DMS 273 treated with DMSO at 0.1 percent for 48 hours (cell line): Measurements from ENCODE around the gene KCNK15.
A peak's percentile ranks its signal among the peaks of the same experiment; 100 is the strongest.

Experiments
- DNase-seq: peaks from one replicate; lab custom pipeline; 2025; lab: John Stamatoyannopoulos, UW

The KCNK15 gene

DNA sequence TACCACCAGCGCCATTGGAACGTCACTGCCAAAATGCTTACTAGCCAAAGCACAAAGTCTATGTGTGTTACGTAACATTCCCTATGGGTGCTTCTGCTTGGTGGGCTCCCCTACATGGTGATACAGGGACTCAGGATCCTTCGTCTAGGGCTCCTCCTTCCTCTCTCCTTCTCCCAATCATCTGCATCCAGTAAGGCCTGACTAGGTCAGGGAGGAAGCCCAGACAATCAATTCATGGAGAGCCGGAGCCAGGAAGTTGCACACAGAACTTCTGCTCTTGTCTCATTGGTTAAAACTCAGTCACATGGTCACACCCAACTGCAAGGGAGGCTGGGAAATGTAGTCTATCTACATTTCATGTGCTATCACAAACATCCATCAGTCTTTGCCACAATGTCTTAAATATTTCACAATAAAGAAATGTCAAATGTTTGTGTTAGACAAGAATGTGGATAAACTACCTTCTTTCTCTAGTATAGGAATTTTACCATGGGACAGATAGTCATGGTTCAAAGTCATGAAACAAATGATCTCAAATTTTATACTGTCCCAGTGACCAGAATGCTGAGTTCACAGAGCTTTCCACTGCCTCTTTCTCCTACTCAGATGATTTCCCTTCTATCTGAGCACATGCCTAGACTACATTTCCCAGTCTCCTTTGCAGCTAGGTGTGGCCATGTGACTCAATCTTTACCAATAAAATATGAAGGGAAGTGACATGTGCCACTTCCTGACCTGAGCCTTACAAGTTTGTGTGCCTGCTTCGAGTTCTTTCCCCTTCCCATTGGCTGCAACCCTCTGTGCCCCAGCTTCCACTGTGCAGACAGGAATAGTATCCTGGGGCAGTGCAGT lies 9.3 kb upstream of the KCNK15 start:
- DNase-seq = peak; percentile 60

DNA sequence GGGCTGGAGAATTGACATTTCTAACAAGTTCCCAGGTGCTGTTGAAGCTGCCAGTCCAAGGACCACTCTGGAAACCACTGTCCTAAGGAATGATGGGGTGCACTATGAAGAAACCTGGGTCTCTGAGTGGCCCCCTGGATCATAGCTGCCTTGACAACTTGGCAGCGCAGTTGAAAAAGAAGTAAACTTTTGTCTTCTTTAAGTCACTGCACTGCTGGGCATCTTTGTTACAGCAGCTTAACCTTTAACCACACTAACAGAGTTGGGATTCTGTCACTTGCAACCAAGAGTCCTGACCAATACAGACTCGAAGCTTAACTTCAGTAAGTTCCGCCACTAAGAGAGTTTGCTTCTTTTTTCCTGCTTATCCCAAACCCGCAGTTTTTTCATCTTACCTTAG lies 8.5 kb upstream of the KCNK15 start:
- DNase-seq = no peak

DNA sequence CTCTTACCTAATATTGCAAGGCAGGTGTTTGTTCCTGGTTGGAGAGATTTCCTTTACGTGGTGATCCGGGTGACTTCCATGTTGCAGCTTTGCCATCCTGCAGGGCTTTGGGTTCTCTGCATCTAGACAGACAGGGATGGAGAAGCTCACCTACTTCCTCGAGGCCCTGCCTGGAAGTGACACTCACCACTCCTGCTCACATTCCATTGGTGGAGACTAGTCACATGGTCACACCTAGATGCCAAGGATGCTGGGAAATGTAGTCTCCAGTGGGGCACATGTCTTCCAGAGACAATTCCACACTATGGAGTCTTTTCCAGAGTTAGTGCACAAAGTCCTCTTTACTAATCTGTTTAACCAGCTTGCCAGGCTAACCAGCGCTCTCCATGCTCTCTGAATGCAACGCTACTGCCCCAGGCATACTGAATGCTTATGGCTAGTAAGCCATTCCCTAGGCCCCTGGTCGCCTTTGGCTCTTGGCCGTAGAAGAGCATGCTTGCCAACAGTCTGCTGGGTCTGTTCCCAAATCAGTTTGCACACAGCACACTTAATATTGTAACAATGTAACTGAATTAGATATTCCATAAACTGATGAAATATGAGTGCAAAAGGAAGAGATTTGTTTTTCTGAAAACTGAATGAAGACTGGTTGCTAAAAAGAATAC lies 6.7 kb upstream of the KCNK15 start:
- peak; percentile 82 for DNase-seq

DNA sequence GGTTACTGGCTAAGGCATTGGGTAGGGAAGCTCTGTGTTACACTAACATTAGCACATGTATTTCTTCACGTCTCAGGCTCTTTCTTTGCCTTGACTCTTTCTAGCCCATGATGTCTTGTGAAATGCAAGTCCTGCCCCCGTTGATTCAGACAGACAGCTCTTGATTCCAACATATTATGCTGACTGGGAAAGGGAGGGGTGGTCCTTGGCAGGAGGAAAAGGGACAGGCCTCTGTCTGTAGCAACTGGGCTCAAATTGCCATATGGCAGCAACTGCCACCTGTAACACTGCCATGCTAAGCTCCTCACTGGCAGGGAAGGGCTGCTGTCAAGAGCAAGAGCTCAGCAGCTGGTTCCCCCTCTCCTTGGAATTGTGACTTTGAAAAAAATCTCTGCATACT lies 5.7 kb upstream of the KCNK15 start:
- DNase-seq = peak; percentile 77

DNA sequence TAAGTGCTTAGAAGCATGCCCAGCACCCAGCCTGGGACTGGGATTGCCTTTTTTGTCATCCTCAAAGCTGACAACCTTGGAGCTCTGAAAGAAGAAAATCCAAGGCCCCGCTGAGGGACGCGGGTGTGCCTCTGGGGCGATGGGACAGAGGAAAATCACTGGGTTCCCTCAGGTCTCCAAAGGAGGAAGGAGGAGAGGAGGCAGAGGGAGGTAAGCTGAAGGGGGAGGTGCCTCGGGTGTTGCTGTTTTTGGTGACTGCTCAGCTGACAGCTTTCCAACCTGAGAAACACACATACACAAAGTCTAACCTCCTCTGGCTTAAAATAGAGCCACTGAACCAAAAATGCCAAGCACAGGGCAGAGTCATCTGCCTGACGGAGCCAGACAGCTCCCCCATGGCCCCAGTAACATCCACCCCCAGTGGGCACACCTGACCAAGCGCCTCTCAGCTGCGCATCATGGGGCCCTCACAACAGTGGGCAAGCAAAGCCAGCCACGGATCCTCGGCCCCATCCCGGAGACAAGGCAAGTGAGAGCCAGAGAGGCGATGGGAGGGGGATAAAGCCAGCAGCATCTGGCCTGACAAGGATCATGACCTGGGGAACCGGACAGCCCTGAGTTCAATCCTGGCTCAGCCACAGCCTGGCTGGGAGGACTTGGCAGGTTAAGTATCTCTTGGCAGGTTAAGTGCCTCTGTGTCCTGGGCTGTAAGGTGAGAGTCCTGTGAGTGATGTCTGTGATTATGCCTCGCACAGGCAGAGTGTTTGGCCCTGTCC lies 3.2 kb upstream of the KCNK15 start:
- no peak for DNase-seq

DNA sequence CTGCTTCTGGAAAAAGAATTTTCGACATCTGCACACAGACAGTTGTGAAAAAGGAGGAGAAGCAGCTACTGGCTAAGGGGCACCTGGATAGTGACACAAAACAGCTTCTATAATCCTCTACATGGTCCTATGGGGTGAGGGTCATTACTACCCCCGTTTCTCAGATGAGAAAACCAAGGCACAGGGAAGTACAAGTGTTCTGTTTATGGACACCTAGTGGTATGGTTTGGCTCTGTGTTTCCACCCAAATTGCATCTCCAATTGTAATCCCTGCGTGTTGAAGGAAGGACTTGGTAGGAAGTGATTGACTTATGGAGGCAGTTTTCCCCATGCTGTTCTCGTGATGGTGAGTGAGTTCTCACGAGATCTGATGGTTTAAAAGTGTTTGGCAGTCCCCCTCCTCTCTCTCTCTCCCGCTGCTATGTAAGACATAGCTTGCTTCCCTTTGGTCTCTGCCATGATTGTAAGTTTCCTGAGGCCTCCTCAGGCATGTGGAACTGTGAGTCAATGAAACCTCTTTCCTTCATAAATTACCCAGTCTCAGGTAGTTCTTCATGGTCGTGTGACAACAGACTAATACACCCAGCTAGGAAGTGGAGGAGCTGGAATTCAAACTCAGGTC lies 2.5 kb upstream of the KCNK15 start:
- no peak for DNase-seq

DNA sequence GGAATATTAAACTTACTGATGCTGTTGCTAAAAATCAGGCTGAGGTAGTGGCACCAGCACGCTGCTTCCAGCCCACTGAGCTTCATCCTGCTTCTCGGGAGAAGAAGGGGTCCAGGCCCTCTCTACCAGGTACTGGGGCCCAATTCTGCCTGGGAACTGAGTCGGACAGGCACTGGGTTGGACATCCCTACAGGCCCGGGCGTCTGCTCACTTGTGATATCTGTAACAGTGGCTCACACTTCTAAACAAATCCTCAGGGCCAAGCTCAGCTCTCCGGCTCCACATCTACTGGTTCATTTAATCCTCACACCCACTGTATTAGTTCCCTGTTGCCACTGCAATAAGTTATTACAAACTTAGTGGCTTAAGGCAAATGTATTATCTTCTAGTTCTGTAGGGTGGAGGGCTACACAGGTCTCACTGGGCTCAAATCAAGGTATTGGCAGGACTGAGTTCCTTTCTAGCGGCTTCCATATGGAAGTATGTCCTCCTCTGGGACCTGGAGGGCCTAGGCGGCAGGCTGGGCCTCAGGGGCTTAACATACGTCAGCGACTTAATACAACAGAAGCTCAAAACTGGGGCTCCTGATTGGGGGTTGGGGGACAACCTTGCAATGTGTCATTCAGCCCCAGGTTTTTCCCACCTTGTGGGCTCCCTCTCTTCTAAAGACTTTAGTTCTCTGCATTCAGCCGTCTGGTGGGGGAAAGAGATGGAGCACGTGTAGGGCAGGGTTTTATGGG lies 1.6 kb upstream of the KCNK15 start:
- no peak for DNase-seq

DNA sequence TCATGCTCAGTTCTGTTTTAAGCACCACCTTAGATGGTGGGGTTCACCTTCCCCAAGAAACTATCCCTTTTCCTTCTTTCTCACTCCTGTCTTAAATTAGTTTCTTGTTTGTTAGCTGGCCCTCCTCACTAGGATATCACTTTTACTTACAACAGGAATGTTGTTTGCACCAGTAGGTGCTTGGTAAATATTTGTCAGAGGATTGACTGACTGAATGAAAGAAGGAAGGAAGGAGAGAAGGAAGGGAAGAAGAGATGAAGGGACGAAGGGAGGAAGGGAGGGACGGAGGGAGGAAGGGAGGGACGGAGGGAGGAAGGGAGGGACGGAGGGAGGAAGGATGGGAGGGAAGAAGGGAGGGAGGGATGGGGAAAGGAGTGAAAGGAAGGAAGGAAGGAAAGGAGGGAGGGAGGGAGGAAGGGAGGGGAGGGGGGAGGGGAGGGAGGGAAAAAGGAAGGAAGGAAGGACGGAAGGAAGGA lies 505 bp upstream of the KCNK15 start:
- DNase-seq = no peak

DNA sequence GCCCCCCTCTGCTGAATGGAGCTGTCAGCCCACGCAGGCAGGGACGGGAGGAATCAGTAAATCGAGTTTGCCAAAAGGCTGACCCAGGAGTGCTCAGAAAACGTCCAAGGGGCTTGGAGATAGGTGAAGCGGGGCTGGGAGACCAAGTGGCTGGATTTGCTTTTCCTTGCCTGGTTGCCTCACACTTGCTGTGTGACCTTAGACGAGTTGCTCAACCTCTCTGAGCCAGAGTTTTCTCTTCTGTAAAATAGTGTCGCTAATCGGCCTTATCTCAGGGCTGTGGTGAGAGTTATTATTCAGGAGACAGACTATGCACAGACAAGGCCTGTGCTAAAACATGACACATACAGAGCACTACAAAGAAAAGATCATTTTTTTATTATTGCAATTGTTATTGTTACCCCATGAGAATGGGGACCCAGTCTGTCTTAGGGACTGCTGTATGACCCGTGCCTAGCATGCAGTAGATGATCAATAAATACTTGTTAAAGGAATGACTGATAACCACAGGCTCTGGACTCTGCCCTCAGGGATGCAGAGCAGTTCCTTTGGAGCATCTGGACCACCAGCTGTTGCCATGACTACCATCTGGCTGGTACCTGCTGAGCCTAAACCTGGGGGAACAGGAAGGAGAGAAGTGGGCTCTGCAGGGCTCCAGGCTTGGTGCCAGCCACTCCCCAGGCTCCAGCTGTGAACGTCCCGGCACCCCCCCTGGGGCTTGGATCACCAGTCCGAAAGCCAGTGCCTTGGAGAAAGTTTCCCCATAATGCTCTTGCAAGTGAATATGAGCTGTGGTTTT lies 901 bp downstream of the KCNK15 start:
- DNase-seq = no peak

DNA sequence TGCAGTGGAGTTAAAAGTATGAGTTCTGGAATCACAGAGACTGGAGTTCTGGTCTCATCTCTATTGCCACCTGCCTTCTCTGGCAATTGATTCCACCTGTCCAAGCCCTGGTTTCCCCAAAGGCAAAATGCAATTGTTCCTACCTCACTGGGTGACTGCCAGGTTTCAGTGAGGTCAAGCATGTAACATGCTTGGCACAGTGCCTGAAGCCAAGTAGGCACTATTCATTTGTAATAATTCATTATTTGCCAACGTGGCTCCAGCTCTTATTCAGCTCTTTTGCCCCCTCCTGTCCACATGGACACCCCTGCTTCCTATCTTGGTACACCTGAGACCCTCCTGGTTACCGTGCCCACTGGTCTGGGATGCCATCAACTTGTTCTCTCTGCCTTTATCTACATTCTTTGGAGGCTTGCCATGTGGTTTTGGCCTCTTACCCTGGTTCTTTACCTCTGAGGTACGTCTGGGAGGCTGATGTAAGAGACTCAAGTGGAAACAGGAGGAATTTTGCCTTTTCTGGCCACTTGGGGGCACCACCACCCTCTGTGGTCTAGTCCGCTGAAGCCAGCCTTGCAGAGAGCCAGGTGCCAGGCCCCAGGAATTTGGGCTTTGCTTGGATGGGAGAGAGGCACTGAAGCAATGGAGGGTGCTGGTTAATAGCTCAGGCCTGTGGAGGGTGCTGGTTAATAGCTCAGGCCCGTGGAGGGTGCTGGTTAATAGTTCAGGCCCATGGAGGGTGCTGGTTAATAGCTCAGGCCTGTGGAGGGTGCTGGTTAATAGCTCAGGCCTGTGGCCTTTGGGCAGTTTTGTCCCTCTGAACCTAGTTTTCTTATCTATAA lies 1.7 kb downstream of the KCNK15 start:
- DNase-seq = peak; percentile 76

DNA sequence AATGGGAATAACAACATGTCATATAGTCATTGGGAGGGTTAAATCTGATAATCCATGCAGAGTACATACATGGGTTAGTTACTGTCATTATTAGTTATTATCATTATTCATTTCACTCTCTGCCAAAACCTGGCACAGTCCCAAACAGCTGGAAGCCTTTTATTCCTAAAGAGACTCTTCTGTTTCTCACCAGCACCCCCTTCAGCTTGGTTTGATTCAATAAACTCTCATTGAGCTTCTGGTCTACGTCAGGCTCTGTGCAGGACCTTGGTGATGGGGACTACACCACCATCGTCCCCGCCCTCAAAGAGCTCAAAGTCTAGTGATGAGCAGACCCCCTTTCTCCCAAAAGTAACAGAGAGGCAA lies 2.3 kb downstream of the KCNK15 start:
- no peak for DNase-seq

DNA sequence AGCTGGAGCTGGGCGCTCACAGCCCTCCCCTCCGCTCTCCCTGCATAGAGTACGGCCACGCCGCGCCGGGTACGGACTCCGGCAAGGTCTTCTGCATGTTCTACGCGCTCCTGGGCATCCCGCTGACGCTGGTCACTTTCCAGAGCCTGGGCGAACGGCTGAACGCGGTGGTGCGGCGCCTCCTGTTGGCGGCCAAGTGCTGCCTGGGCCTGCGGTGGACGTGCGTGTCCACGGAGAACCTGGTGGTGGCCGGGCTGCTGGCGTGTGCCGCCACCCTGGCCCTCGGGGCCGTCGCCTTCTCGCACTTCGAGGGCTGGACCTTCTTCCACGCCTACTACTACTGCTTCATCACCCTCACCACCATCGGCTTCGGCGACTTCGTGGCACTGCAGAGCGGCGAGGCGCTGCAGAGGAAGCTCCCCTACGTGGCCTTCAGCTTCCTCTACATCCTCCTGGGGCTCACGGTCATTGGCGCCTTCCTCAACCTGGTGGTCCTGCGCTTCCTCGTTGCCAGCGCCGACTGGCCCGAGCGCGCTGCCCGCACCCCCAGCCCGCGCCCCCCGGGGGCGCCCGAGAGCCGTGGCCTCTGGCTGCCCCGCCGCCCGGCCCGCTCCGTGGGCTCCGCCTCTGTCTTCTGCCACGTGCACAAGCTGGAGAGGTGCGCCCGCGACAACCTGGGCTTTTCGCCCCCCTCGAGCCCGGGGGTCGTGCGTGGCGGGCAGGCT lies 4.6 kb downstream of the KCNK15 start:
- DNase-seq = no peak

DNA sequence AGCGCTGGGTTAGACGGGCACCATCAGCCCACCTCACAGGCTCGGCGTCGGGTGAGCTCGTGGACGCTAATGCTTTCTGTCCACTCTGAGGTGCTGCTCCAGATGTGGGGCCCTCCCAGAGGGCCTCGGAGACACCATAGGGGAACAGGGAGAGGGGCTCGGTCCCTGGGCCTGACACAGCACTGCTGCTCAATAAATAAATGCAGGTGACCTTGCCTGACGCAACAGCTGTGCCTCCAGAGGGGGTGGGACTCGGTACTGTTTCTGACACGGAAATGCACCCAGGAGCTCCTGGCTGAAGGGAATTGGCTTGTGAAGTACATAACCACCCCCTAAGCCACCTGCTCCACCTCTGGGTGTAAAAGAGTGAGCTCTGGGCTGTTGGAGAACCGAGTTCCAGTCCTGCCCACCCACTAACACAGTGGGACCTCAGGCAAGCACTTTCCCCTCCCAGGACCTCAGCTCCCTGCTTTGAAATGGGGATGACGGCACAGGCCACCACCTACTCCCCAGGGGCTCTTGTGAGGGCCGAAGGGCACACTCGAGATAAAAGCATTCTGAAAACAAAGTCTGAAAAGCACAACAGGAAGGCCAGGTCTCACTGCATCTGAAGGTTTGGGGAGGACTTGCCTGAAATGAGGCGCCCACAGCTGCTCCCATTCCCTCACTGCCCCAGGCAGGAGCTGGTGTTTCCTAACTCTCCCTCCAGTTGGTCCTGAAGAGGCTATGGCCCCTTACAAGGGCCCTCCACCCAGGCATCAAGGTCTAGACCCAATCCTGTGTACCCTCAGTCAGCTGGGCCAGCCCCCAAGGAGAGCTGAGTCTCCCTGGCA lies 6.7 kb downstream of the KCNK15 start:
- DNase-seq = no peak

DNA sequence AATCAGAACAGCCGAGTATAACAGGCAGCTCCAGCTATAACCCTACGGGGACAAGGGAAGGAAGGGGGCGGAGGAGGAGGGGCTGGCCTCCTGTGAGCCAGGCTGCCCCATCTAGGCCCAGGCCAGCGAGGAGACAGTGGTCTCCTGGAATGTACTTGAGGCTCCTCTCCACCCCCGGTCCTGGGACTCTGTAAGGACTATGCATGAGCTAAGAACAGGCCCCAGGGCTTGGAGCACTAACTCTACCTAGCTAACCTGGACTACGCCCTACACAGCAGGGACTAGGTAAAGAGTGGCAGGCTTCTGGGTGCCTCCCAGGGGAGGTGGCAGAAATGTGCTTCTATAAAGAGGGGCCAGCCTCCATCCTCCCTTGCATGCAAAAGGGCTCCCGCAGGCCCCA lies 8.9 kb downstream of the KCNK15 start:
- no peak for DNase-seq

DNA sequence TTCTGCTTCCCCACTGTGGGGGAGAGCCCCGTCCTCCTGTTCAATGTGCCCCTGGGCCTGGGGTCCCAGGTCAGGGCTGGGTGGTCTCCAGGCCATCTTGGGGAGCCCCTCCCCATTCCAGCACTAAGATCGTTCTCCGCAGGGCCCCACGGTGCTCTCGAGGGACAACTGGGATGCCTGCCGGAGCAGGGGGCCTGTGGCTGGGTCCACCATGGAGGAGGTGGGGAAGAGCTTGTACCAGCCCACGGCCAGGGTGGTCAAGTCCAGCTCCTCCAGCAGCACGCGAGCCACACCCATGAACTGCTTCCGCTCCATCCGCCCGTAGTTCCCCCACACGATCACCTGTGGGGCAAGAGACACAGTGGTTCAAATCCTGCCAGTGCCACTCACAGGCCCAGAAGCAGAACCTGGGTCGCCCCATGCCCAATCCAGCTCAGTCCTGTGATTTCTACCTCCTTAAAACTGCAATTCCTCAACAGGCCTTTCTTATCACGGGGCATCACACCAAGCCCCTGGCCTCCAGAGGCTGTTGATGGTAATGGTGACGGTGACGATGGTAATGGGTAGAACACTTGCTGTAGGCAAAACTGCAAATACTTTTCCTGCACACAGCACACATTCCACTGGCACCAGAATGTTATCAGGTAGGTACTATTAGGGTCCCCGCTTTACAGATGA lies 10.5 kb downstream of the KCNK15 start:
- DNase-seq = no peak

DNA sequence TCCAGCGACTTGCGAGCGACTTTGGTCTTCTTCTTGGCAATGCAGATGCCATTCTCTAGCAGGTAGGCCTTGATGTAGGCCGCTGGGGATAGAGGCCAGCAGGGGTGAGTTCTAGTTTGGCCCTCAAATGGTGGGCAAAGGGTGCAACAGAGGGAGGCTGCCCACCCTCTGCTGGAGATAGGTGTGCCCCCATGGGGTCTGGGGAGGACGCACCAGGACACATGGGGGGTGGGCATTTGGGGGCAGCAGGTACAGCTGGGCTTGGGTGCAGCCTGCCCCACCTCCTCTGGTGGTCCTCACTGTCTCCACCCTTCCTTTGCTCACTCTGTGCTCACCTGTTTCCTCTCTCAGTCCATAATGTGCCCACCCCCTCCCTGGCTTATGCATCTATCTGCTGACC lies 11.3 kb downstream of the KCNK15 start:
- no peak for DNase-seq

DNA sequence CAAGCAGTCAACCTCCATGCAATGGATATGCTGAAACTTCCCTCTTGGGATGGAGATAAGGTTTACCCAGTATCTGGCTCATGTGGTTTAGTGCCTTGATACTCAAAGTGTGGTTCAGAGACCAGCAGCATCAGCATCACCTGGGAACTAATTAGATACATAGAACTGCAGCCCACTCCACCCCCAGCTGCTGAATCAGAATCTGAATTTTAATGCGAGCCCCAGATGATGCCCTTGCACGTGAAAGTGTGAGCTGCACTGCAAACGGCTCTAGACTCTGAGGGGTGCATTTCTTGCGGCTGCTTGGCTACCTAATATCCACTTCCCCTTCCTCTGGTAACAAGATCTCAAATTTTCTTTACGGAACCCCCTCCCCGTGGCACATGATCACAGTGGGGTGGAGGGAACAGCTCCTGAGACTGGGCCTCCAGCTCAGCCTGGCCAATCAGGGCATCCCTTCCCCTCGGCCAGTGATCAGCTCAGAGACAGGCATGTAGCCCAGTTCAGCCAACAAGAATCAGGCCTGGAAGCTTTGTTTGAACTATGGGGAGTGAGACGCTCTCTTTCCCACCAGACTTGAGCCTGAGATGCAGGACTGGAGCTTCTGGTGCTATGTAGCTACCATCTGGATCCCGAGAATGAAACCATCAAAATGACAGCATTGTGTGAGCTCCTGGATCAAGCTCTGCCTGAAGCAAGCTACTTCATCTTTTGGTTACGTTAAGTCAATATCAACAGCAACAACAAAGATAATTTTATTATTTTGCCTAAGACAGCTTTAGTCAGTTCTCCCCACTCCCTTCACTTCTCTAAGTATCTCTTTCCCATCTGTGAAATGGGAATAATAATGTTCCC lies 12.8 kb downstream of the KCNK15 start:
- no peak for DNase-seq
